HG03108 (cell line): ENCODE data around the gene GPC5.

Source experiments
- ATAC-seq: cut with Tn5 transposase; IDR thresholded peaks from one replicate; pipeline ENCODE4 v1.9.1; 2021; ENCODE audit warnings: moderate library complexity; ENCODE audit not compliant: unreplicated experiment

The GPC5 gene

DNA sequence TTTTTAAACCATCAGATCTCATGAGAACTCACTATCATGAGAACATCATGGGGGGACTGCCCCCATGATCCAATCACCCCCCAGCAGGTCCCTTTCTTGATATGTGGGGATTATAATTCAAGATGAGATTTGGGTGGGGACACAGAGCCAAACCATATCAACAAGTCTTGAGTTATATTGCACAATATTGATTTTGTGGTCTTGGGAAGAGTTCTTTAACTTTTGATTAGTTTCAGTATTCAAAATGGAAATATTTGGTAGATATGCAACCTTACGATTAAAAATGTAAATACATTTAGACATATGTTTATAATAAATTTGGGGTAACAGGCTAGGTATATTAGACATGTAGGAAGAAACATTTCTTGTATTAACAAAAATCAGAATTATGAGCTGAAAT lies 188.2 kb downstream of the GPC5 start:
- no peak for ATAC-seq

DNA sequence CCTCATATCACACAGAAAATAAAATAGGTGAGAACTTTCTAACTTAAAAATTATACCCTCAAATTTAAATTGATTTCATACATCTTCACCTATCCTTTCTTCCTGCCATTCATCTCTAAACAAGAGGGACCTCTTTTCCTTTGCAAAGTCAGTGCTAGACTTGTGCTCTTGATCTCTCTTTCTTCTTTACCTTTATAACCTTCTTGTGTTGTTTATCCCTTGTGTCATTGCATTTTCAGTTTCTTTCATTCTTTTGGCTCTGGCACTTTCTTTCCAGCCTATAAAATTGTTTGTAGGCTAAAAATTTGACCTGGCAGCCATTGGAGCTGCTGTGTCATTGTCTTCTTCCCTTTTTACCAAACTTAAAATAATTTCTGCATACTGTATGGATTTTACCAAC lies 190.1 kb downstream of the GPC5 start:
- ATAC-seq, result no peak

DNA sequence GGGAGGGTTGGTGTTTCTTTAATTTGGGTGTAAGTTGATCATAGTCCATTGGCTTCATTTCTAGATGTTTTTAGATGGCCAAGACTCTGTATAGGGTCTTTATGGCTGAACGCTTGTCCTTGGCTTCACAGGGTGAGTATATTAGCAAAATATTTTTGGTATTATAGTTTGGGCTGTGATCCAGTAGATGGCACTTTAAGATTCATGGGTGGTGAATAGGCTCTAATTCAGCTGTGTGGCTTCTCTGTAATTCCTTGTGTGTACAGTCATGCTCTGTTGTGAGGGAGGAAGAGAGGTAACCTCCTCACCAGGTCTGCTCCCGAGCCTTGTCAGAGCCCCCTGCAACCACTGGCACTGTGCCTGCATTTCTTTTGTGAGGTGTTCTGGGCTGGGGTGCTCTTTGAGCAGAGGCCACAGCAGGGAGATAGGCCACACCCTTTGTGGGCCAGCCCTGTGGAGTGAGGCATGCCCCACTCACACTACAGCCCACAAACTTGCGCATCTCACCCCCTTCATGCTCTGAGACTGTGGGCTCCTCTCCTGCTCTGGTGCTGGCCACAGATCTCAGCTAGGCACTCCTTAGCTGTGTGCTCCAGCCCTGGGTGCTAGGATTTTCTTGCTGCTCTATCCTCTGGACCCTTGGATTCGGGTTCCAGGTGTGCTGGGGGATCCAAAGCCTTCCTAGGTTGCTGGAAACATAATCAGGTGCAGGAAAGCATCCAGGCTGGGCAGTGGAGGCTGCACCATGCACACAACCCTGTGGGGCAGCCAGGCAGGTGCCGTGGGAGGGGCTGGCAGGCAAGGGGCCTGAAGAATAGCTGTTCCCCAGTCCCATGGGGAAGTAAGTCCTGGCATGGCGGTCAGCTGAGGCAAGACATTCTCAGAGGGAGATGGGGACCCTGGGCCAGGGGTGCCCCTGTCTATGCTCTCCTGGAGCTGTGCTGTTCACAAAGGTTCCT lies 193.9 kb downstream of the GPC5 start:
- no peak for ATAC-seq

DNA sequence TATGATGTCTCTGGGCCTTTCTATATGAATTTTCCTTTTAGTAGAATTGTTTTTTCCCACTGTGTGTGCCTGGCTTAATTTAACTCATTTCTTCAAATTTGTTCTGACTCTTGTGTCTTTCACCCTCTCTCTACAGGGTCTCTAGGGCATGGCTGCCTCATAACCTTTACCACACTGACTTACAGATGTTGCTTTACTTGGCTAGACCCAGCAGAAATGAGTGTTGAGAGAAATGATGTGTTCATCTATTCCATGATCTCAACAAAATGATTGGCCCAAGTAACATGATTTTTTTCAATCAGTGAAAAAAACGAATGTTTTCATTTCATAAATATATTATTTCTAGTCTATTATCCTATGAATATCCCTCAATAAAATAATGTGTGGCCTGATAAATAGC lies 195.0 kb downstream of the GPC5 start:
- no peak for ATAC-seq

DNA sequence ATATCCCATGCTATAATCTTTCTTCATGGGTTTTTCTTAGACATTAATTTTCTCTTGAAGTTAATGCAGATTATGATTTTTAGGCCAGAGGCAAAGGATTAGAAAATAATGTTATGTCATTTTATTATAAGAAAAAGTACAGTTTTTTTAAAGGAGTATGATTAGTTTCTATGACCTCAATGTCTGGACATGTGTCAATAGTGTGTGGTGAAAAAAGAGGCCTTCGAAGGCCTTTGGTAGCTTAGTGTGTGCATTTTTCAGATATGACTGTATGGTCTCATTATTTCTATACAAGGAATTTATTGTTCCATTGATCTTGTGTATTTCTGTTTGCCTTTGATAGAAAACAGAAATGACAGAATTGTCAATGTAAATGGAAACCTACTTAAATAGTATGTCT lies 195.6 kb downstream of the GPC5 start:
- no peak for ATAC-seq

DNA sequence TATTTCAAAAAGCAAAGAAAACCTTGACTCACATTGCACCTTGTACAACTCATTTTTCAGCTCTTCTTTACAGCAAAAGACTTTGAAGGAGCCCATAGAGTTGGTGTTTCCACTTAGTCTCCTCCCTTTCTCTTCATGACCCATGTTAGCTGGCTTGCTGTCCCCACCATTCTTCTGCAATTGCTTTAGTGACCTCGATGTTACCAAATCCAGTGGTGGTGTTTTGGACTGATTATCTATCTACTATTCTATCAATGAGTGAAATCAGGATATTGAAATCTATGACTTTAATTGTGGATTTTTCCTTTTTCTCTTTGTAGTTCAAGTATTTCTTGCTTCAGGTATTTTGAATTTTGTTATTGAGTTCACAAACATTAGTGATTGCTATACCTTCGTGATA lies 197.3 kb downstream of the GPC5 start:
- ATAC-seq, result no peak

DNA sequence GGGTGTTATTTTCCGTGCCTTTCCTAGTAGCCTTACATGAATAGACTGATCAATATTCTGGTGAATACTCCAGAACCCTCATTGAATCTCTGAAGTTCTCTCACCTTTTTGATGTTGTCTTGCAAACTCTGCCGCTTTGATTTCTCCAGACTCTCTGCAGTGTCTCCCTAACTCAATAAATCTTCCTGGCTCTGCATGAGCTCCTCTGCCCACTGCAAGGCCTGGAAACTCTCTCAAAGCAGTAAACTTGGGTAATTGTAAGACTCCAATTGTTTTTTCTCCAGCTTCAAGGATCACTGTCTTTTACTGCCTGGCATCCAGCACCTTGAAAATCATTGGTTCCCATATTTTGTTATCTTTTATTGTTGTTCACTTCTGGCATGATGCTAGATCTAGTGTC lies 198.4 kb downstream of the GPC5 start:
- no peak for ATAC-seq

DNA sequence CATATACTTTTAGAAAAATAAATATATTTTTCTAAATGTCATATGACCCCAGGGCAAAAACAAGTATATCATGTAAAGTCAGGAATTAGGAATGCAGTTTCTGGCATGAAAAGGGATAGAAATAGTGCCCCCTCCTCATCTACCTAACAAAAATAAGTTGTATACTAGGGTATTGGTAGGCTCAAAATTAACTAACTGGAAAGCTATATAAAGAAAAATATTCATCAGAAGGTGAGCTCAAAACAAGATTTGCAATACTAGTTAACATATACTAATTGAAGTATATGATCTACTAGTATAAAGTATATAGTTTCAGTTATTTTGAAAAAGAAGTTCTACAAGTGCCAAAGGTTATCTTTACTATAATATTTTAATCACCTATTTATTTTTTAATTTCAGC lies 200.2 kb downstream of the GPC5 start:
- ATAC-seq, result no peak

DNA sequence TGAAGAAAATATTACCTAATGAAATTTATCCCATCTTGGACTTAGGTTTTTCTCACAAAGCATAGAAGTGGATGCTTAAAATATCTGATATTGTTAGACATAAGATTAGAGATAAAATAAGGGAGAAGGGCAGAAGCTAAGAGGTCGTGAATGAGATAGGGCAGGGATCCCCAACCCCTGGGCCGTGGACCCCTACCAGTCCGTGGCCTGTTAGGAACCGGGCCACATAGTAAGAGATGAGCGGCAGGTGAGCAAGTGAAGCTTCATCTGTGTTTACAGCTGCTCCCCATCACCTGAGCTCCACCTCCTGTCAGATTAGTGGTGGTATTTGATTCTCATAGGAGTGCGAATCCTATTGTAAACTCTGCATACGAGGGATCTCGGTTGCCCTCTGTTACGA lies 202.9 kb downstream of the GPC5 start:
- ATAC-seq, result no peak

DNA sequence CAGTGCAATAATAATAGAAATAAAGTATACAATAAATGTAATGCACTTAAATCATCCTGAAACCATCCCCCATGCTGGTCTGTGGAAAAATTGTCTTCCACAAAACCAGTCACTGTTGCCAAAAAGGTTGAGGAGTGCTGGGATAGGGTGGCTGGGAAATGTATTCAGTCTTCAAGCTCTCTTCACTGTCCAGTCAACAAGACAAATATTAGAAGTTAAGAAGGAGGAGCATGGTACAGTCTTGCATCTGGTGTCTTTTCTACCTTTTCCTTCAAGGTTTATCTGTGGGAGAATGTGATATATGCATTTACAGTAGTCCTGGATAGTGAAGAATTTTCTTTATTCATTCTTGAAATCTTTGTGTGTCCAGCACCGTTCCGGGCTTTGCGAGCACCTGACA lies 203.4 kb downstream of the GPC5 start:
- no peak for ATAC-seq

DNA sequence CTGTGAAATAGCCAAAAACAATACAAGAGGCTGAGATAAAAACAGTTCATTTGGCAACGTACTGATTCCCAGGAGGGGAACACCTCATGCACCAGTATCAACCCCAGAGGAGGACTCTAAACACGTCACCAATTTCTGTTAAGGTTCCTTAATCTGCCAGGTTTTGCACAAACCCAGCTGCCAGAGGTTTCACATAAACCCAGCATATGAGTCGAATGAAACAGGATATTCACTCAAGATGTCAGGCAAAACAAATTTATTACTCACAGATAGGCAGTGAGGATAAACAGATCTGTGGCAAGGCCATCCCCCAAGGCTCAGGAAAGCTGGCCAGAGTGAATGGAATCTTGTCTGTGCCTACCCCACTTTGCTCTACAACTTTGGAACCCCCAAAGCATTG lies 210.9 kb downstream of the GPC5 start:
- ATAC-seq, result no peak

DNA sequence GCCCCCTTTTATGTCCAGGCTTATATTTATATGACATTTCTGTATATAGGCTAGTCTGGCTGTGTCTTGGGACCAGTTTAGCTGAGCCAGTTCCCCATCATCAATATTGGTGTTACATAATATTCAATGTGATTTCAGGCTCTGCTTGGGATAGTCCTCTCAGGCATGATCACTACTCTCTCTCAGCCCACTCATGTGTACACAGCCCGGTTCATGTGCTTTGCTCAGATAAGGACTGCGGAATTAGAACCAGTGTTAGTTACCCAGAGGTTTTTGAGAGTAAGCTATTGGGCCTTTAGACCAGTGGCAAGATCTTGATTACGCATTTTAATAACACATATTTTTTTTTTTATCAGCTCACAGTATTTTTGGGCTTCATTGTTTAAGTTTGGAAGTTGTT lies 219.9 kb downstream of the GPC5 start:
- no peak for ATAC-seq

DNA sequence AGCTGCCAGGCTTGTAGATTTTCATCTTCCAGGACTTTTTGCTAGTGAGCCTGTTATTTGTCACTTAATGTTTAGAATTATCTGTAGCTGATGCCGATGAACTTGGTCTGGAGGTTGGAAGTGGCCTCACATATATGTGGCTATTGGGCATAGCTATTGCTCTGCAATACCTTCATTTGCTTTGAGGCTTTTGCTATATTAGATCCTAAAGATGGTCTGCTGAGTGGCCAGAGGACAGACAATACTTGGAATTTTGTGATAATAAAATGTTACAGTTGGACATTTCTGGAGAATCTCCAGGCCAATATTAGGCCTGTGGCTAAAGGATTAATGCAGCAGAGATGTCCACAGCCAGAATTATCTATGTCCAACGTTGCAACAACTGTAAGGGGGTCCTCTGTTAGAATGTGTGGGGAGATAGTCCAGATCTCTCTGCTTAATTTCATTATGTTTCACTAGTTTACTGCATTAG lies 222.3 kb downstream of the GPC5 start:
- no peak for ATAC-seq

DNA sequence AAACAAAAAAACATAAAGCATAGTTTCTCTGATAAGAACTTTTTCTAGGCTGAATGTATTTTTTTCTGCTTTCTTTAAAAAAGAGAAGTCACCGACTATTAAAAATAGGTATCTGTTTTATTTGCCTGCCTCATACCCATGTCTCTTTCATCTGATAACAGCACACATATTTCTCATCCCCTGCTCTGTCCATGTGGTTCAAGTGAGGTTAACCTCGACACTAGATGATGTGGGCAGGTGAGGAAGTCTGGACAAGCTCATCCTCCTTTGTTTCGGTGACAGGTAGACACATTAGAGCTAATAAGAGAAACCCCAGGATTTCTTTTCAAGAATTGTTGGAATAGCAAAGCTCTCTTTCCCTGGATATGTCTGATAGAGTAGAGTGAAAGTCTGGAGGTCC lies 222.7 kb downstream of the GPC5 start:
- no peak for ATAC-seq

DNA sequence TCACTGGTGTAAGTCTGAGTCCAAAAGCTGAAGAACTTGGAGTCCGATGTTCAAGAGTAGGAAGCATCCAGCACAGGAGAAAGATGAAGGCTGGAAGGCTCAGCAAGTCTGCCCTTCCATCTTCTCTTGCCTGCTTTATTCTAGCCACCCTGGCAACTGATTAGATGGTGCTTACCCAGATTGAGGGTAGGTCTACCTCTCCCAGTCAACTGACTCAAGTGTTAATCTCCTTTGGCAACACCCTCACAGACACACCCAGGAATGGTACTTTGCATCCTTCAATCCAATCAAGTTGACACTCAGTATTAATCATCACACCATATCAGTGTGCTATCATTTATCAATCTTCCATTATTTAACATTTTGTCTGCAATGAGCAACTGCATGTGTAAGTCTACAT lies 223.5 kb downstream of the GPC5 start:
- ATAC-seq, result no peak

DNA sequence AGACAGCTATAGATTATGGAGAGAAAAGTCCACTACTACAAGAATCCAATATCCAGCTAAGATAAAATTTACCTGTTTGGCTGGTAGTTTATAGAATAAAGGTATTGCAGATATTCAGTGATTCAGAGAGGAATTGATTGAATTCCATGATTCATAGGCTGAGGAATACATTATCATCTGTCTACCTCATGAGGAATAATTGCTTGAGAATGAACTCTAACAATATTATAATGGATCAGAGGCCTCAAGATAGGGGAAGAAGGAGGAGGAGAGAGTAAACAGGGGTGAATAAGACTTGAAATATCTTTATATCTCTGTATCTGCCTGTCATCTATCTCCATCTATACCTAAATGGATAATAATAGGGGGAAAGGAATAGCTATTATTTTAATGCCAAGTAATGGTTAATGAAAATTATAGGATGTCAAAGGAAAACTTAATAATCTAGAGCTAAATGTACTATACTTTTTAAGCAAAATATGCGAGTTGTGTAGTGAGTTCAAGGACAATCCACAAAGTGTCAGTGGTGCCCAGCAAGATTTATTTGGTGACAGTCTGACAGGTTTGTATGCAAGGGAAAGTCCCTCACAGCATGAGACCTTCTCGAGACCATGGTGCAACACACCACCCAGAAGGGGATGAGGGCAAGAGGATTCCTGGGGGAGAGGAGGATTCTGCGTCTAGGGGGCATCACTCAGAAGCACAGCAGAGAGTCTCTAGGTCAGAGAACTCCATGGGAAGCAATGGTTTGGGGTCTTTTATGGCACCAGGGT lies 224.5 kb downstream of the GPC5 start:
- no peak for ATAC-seq

DNA sequence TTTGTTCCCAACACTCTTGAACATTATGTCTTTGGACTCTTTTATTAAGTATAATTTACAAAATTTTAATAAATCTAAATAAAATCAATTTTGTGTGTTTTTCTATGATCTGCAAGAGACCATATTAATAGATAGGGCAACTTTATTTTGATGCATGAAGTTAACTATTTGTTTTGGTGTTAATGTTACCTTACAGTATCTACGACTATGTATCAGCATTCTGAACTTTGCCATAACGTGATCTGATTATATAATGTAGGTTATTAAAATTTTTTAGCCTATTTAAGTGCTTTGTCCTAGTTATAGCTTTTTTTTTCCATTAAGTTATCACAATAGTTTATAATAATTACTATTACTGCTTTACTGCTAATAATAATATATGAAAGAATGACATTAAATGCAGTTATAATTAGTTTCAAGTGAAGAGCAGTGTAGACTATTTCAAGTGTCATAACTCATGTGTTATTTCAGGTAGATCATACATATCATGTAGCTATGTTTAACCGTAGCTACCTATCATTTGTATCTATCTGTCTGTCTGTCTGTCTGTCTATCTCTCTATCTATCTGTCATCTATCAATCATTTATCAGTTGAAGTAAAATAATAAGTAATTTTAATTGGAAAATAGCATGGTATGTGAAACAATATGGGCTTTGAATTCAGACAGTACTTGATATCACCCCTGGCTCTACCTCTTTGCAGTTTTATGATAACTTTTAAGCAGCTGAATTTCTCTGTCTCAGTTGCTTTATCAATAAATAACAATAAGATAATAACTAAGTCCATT lies 229.7 kb downstream of the GPC5 start:
- ATAC-seq, result no peak

DNA sequence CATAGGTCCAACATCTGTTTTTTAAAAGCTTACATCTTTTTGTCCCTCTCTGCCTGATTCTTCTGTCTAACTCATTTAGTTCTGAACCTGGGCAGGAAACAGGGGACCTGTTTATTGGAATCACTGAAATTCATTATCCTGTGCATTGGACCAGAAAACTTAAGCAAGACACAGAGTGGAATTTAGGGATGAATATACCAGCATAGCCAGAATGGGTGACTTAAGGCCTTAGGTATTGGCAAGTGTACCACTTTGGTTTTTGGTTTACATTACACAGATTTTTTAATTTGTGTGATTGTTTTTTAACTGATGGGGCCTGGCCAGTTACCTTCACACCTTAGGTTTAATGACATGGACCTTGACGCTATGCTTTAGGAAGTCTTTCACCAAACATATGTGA lies 232.5 kb downstream of the GPC5 start:
- no peak for ATAC-seq

DNA sequence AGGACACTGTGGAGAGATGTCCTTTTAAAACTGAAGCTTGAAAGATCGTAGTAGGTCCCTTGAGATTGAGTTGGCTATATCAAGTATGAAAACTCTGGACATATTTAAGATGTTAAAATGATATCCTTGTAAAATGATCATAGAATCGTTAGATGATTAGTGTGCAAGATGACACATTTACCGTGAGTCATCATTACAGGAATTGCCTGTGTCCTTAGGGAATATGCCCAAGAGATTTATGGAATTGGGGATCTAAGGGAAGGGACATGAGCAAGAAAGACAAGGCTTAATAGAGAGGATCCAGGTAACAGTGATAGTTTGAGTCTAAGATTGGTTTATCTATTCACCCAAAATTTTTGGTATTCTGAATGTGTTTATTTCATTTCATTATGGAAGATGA lies 233.7 kb downstream of the GPC5 start:
- ATAC-seq, result no peak

DNA sequence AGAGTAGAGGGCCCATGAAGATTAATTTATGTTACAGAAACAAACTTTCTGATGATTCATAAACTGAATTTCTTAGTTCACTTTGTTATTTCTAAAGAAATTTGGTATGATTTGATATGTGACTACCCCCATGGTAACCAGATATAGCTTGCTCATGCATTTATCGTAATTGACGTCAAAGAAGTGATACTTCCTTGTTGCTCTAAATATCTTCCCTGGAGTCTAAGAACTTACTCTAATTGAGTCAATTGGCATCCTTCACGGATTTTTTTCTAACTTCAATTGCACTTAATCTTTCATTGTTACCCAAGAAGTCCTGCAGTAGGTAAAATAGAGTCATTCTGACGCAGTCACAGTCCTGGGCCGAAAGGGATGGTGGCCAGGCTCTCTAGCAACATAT lies 240.9 kb downstream of the GPC5 start:
- no peak for ATAC-seq

DNA sequence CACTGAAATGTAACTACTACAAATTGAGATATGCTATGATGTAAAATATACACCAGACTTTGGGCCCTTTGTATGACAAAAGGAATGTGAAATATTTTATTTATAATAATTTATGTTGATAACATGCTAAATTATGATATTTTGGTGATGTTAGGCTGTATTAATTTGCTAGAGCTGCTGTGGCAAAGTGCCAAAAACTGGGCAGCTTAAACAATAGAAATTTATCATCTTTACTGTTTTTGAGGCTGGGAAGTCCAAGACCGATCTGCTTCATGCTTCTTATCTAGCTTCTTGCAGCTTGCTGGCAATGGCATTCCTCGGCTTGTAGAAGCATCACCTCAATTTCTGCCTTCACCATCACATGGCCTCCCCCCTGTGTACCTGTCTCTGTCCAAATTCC lies 245.0 kb downstream of the GPC5 start:
- ATAC-seq, result no peak
